K562 (cell line): ENCODE measurements around the gene NLRC3. TPM values are rescaled to one million over a fixed set of nuclear protein-coding genes. Genes with fewer than 3 reads are reported as not detected.

ENCODE experiments used
- ATAC-seq: fragments of 200-7000 bp; cut with Tn5 transposase; 3 replicates; pipeline ENCODE4 v1.9.1; 2020; ENCODE audit warnings: moderate library complexity
- BruUV-seq: library from RNA; stranded (reverse); fragments of 400-500 nt; replicated peaks from 2 replicates; lab custom pipeline; 2021; lab: Mats Ljungman, UMichigan
- CTCF ChIA-PET: fragments of 300-600 bp; formaldehyde crosslinking; extraction: SDS; loops from one replicate; lab custom pipeline; 2021; ENCODE audit warnings: low intra/inter-chr PET ratio; lab: Yijun Ruan, JAX
- POLR2A ChIA-PET: fragments of 300-600, 350-650 bp; sonication (Branson Sonifier 250); formaldehyde crosslinking; extraction: SDS; loops from one replicate; lab custom pipeline; 2021; ENCODE audit warnings: antibody characterized with exemption, inconsistent platforms; lab: Yijun Ruan, JAX
- DNase-seq, 4 experiments: peaks; one replicate each; pipeline versions ENCODE4 v3.0.0 to v3.0.0-alpha.2; 2011 to 2018; ENCODE audit warnings: low spot score in 3 of 4, mixed read lengths in 3 of 4; ENCODE audit errors: extremely low read depth in 1 of 4
- FAIRE-seq: peaks from 2 replicates; lab custom pipeline; 2011; peaks lifted over from hg19 to GRCh38; lab: Jason Lieb, UNC
- H2AFZ ChIP-seq: 2 replicates; pipeline ENCODE4 v1.6.0; 2011; ENCODE audit warnings: low read depth, low read length, control low read depth, inconsistent platforms
- H3K27ac ChIP-seq: fragments of 200-600 bp; 3 replicates; pipeline ENCODE4 v1.8.0; 2011; ENCODE audit warnings: low read depth, mild to moderate bottlenecking, control low read depth, inconsistent platforms, low read length, moderate library complexity, mixed read lengths; ENCODE audit errors: extremely low read depth
- H3K27me3 ChIP-seq, 2 experiments: fragments of 300-600 bp in 1 of 2; 2 replicates in 1 of 2; 3 replicates in 1 of 2; pipeline versions ENCODE4 v1.6.0 to v1.8.0; 2011; ENCODE audit warnings: inconsistent platforms in 2 of 2, low read length in 2 of 2, mild to moderate bottlenecking in 1 of 2, mixed read lengths in 1 of 2, moderate library complexity in 1 of 2; ENCODE audit not compliant: control insufficient read depth in 2 of 2, insufficient read depth in 2 of 2
- H3K36me3 ChIP-seq: fragments of 300-600 bp; 3 replicates; pipeline ENCODE4 v1.8.0; 2011; ENCODE audit warnings: mild to moderate bottlenecking, low read length, inconsistent platforms; ENCODE audit not compliant: control insufficient read depth, insufficient read depth
- H3K4me1 ChIP-seq, 2 experiments: fragments of 200-600 bp in 1 of 2; replicated peaks in 1 of 2; 2 replicates in 1 of 2; 3 replicates in 1 of 2; pipeline versions ENCODE4 v1.5.1 to v1.8.0; 2011; ENCODE audit warnings: inconsistent platforms in 2 of 2, low read length in 2 of 2, mild to moderate bottlenecking in 1 of 2, mixed read lengths in 1 of 2, moderate library complexity in 1 of 2; ENCODE audit not compliant: control insufficient read depth in 2 of 2, insufficient read depth in 2 of 2
- H3K4me2 ChIP-seq: 2 replicates; pipeline ENCODE4 v1.6.1; 2011; ENCODE audit warnings: low read length, control low read depth, inconsistent platforms, mixed read lengths; ENCODE audit not compliant: insufficient read depth
- H3K4me3 ChIP-seq: fragments of 200-600 bp; sonication (generic), shearing (Covaris generic); 2 replicates; pipeline ENCODE4 v1.5.1; 2016; ENCODE audit warnings: control low read depth, inconsistent platforms
- H3K79me2 ChIP-seq: fragments of 200-600 bp; 3 replicates; pipeline ENCODE4 v1.8.0; 2011; ENCODE audit warnings: low read length, inconsistent platforms; ENCODE audit not compliant: control insufficient read depth, insufficient read depth
- H3K9ac ChIP-seq, 2 experiments: 2 replicates each; pipeline versions ENCODE4 v1.6.0 to v1.6.1; 2011; ENCODE audit warnings: low read depth in 2 of 2, low read length in 2 of 2, control low read depth in 1 of 2, inconsistent platforms in 1 of 2, mild to moderate bottlenecking in 1 of 2, mixed read lengths in 1 of 2; ENCODE audit not compliant: insufficient read depth in 1 of 2
- H3K9me1 ChIP-seq: one replicate; pipeline ENCODE4 v1.6.0; 2011; ENCODE audit warnings: inconsistent platforms, mild to moderate bottlenecking, low read length, moderate library complexity; ENCODE audit not compliant: control insufficient read depth, insufficient read depth
- H3K9me3 ChIP-seq: replicated peaks from 2 replicates; pipeline ENCODE4 v1.5.1; 2011; ENCODE audit warnings: low read depth, low read length, inconsistent platforms; ENCODE audit not compliant: control insufficient read depth, insufficient read depth
- H4K20me1 ChIP-seq: replicated peaks from 2 replicates; pipeline ENCODE4 v1.6.1; 2011; ENCODE audit warnings: low read length, inconsistent platforms, mixed read lengths; ENCODE audit not compliant: control insufficient read depth, insufficient read depth
- BACH1 ChIP-seq: fragments of 200-800 bp; sonication (Bioruptor generic); IDR thresholded peaks from 2 replicates; pipeline ENCODE4 v1.6.1; 2016; ENCODE audit warnings: missing genetic modification characterization, missing compliant biosample characterization
- NFIC ChIP-seq: fragments of 450-650 bp; IDR thresholded peaks from 2 replicates; pipeline ENCODE4 v1.6.1; 2017; ENCODE audit warnings: mild to moderate bottlenecking, inconsistent platforms
- SMC3 ChIP-seq: conservative IDR thresholded peaks from 2 replicates; pipeline ENCODE4 v1.6.1; 2011; ENCODE audit warnings: low read depth, low read length, improper control_type of control experiment; ENCODE audit not compliant: insufficient read depth
- TCF3 ChIP-seq: sonication (generic); formaldehyde crosslinking; IDR thresholded peaks from 2 replicates; pipeline ENCODE4 v1.4.0; 2020; ENCODE audit warnings: mild to moderate bottlenecking, missing genetic modification reagents
- ZNF140 ChIP-seq: fragments of 250-450 bp; sonication (Bioruptor Pico); IDR thresholded peaks from 2 replicates; pipeline ENCODE4 v1.8.0; 2021; ENCODE audit warnings: moderate library complexity, mild to moderate bottlenecking, inconsistent platforms
- WGBS: fragments of 100-300 bp; shearing (Covaris generic); methylation state at CpG from one replicate; pipeline ENCODE4 v1.1.6; 2016; ENCODE audit warnings: low coverage, mixed read lengths; ENCODE audit not compliant: insufficient coverage; ENCODE audit errors: missing lambda C conversion rate; 5-methylcytosine and 5-hydroxymethylcytosine counted together
- in situ Hi-C: fragments of 300-500 bp; cut with MboI; formaldehyde crosslinking; loops from 4 replicates; pipeline ENCODE4 v1.15.0; 2018; ENCODE audit warnings: inconsistent platforms, mixed read lengths
- intact Hi-C: fragments of 100-400 bp; cut with micrococcal nuclease; formaldehyde crosslinking; loops from 2 replicates; pipeline ENCODE4 v1.14.2; 2022
- polyA plus RNA-seq, 8 experiments: library from polyadenylated mRNA; depleted of rRNA in 4 of 8; stranded (reverse) in 5 of 8; unstranded in 3 of 8; fragments of >200 nt; fragmentation: Nextera tagmentation in 2 of 8; fragmentation: Illumina TruSeq in 1 of 8; extraction: Ambion mirVana in 2 of 8; extraction: Trizol in 1 of 8; gene quantifications; 2 replicates each; pipeline versions ENCODE4 v1.2.1 to v1.2.3, GENCODE V29; 2011 to 2014; ENCODE audit warnings: inconsistent platforms in 1 of 8, missing spikeins in 1 of 8
- total RNA-seq, 7 experiments: library from RNA; depleted of rRNA in 6 of 7; stranded (reverse); fragments of >200 nt in 6 of 7; fragmentation: Illumina TruSeq in 2 of 7; extraction: Trizol in 2 of 7; gene quantifications; 2 replicates each; pipeline versions ENCODE4 v1.2.1 to v1.2.3, GENCODE V29; 2011 to 2021; ENCODE audit warnings: low replicate concordance in 1 of 7
- TF ChIP-seq, protein P1 (sequence below): fragments of 450-650 bp; formaldehyde crosslinking; IDR thresholded peaks from 2 replicates; pipeline ENCODE4 v1.4.0; 2020; ENCODE audit warnings: mild to moderate bottlenecking, moderate library complexity
- TF ChIP-seq, protein P2 (sequence below): sonication (generic); formaldehyde crosslinking; IDR thresholded peaks from 2 replicates; pipeline ENCODE4 v1.8.0; 2022; ENCODE audit warnings: missing genetic modification reagents, mild to moderate bottlenecking, moderate library complexity, borderline replicate concordance
- TF ChIP-seq, protein P3 (sequence below): fragments of 450-650 bp; formaldehyde crosslinking; IDR thresholded peaks from 2 replicates; pipeline ENCODE4 v1.4.0; 2020; ENCODE audit warnings: mild to moderate bottlenecking, moderate library complexity
- TF ChIP-seq, protein P4 (sequence below): fragments of 450-650 bp; formaldehyde crosslinking; IDR thresholded peaks from 2 replicates; pipeline ENCODE4 v1.4.0; 2020; ENCODE audit warnings: mild to moderate bottlenecking
- TF ChIP-seq, protein P5 (sequence below): fragments of 250-450 bp; sonication (Bioruptor Pico); IDR thresholded peaks from 2 replicates; pipeline ENCODE4 v1.9.0; 2021; ENCODE audit warnings: mild to moderate bottlenecking, inconsistent platforms

NLRC3 gene
- total and polyA plus RNA-seq, 9 of the 15 experiments (the other 6 are each of a cell fraction or from before 2014, with no cell fraction given), result 0.03 to 0.13 (median 0.03) TPM; not detected in 4

DNA sequence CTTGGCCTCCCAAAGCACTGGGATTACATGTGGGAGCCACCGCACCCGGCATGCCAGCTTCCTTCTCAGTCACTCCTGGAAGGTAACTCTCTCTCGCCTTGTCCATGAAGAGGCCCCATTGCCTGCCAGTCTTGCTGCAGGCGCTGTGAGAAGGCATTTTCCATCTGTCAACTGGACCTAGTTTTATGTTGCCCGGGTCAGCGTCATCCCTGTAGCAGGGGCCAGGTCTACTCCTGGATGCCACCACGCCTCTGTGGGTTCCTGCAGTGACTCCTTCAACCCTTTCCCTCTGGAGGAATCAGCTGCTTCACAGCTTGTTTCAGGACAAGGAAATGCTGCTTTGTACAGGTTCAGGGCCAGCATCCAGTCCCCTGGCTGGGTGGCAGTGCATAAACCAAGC, 2.6 kb upstream of the NLRC3 start:
- FAIRE-seq, result no peak
- H3K9ac ChIP-seq, result peak overlapping the region in 1 of 2 experiments; percentile 42; a peak in 1 of 4 replicates
- no peak overlapping the region for H3K4me2 ChIP-seq
- no peaks in the 10 kb centered on the region for H3K9me1 ChIP-seq
- H3K9me3 ChIP-seq, result no peaks in the 10 kb centered on the region
- ChIA-PET POLR2A (interaction anchor here (0.6 kb wide), 1 partner anchor 22 kb away, joined by 5 read pairs; no protein-coding TSS in a partner anchor), CTCF (no interaction called here)
- no peak overlapping the region for H2AFZ ChIP-seq
- H3K79me2 ChIP-seq, result no peaks in the 10 kb centered on the region
- 63% methylated on average over 5 of the region's 7 CpGs for WGBS
- TF ChIP-seq NFIC, result no peak
- no peak for TF ChIP-seq BACH1 (tag)
- no peak for TF ChIP-seq SMC3
- TF ChIP-seq, protein P1, sequence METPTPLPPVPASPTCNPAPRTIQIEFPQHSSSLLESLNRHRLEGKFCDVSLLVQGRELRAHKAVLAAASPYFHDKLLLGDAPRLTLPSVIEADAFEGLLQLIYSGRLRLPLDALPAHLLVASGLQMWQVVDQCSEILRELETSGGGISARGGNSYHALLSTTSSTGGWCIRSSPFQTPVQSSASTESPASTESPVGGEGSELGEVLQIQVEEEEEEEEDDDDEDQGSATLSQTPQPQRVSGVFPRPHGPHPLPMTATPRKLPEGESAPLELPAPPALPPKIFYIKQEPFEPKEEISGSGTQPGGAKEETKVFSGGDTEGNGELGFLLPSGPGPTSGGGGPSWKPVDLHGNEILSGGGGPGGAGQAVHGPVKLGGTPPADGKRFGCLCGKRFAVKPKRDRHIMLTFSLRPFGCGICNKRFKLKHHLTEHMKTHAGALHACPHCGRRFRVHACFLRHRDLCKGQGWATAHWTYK (CRISPR knock-in tag), result no peak
- TF ChIP-seq, protein P2, sequence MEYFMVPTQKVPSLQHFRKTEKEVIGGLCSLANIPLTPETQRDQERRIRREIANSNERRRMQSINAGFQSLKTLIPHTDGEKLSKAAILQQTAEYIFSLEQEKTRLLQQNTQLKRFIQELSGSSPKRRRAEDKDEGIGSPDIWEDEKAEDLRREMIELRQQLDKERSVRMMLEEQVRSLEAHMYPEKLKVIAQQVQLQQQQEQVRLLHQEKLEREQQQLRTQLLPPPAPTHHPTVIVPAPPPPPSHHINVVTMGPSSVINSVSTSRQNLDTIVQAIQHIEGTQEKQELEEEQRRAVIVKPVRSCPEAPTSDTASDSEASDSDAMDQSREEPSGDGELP (CRISPR knock-in tag), result no peak
- TF ChIP-seq, protein P3, sequence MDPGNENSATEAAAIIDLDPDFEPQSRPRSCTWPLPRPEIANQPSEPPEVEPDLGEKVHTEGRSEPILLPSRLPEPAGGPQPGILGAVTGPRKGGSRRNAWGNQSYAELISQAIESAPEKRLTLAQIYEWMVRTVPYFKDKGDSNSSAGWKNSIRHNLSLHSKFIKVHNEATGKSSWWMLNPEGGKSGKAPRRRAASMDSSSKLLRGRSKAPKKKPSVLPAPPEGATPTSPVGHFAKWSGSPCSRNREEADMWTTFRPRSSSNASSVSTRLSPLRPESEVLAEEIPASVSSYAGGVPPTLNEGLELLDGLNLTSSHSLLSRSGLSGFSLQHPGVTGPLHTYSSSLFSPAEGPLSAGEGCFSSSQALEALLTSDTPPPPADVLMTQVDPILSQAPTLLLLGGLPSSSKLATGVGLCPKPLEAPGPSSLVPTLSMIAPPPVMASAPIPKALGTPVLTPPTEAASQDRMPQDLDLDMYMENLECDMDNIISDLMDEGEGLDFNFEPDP (CRISPR knock-in tag), result no peak
- no peak for TF ChIP-seq ZNF140 (CRISPR knock-in tag)
- TF ChIP-seq, protein P4, sequence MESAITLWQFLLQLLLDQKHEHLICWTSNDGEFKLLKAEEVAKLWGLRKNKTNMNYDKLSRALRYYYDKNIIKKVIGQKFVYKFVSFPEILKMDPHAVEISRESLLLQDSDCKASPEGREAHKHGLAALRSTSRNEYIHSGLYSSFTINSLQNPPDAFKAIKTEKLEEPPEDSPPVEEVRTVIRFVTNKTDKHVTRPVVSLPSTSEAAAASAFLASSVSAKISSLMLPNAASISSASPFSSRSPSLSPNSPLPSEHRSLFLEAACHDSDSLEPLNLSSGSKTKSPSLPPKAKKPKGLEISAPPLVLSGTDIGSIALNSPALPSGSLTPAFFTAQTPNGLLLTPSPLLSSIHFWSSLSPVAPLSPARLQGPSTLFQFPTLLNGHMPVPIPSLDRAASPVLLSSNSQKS, result no peak
- TF ChIP-seq TCF3 (CRISPR knock-in tag), result no peak
- TF ChIP-seq, protein P5, sequence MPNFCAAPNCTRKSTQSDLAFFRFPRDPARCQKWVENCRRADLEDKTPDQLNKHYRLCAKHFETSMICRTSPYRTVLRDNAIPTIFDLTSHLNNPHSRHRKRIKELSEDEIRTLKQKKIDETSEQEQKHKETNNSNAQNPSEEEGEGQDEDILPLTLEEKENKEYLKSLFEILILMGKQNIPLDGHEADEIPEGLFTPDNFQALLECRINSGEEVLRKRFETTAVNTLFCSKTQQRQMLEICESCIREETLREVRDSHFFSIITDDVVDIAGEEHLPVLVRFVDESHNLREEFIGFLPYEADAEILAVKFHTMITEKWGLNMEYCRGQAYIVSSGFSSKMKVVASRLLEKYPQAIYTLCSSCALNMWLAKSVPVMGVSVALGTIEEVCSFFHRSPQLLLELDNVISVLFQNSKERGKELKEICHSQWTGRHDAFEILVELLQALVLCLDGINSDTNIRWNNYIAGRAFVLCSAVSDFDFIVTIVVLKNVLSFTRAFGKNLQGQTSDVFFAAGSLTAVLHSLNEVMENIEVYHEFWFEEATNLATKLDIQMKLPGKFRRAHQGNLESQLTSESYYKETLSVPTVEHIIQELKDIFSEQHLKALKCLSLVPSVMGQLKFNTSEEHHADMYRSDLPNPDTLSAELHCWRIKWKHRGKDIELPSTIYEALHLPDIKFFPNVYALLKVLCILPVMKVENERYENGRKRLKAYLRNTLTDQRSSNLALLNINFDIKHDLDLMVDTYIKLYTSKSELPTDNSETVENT, result no peak
- ATAC-seq, result no peak
- no TSS peak for BruUV-seq
- DNase-seq, result no peak
- H3K27ac ChIP-seq, result no peak overlapping the region
- H3K27me3 ChIP-seq, result no peaks in the 10 kb centered on the region; a peak in 1 of 5 replicates
- peaks cover 0 to 34% of the 10 kb centered on the region in 2 experiments; a peak in 3 of 5 replicates for H3K4me1 ChIP-seq
- H3K4me3 ChIP-seq, result no peak overlapping the region
- intact Hi-C loops, result no loop called here
- peaks cover 15% of the 10 kb centered on the region; the same call in 2 of the 3 replicates for H3K36me3 ChIP-seq
- in situ Hi-C loops, result no loop called here
- H4K20me1 ChIP-seq, result no peaks in the 10 kb centered on the region; the same call in none of the 2 replicates
